Neural progenitor cell (in vitro differentiated cells): ENCODE measurements around the gene PLCZ1. TPM values are rescaled to one million over a fixed set of nuclear protein-coding genes. Genes with fewer than 3 reads are reported as not detected.

Experiments
- DNase-seq: peaks from one replicate; pipeline ENCODE4 v3.0.0-alpha.2; 2016; ENCODE audit warnings: low spot score
- H2AFZ ChIP-seq: fragments of 200-600 bp; sonication (generic); replicated peaks from 2 replicates; pipeline ENCODE4 v1.6.1; 2016; ENCODE audit warnings: antibody characterized with exemption
- H3F3A ChIP-seq: fragments of 200-600 bp; sonication (generic); 2 replicates; pipeline ENCODE4 v1.6.1; 2016; ENCODE audit warnings: antibody characterized with exemption, low read depth
- H3K27ac ChIP-seq: fragments of 200-600 bp; sonication (generic); 2 replicates; pipeline ENCODE4 v1.5.1; 2016; ENCODE audit warnings: mild to moderate bottlenecking
- H3K27me3 ChIP-seq: fragments of 200-600 bp; sonication (generic); 2 replicates; pipeline ENCODE4 v1.6.1; 2016; ENCODE audit warnings: mild to moderate bottlenecking, moderate library complexity
- H3K36me3 ChIP-seq: fragments of 200-600 bp; sonication (generic); 2 replicates; pipeline ENCODE4 v1.5.1; 2016
- H3K4me1 ChIP-seq: fragments of 200-600 bp; sonication (generic); 2 replicates; pipeline ENCODE4 v1.6.1; 2016; ENCODE audit warnings: mixed run types
- H3K4me2 ChIP-seq: fragments of 200-600 bp; sonication (generic); 2 replicates; pipeline ENCODE4 v1.6.1; 2016
- H3K4me3 ChIP-seq: fragments of 200-600 bp; sonication (generic); 2 replicates; pipeline ENCODE4 v1.5.1; 2016
- H3K79me2 ChIP-seq: fragments of 200-600 bp; sonication (generic); 2 replicates; pipeline ENCODE4 v1.6.1; 2016; ENCODE audit warnings: low read depth
- H3K9ac ChIP-seq: fragments of 200-600 bp; sonication (generic); 2 replicates; pipeline ENCODE4 v1.6.1; 2016
- H3K9me3 ChIP-seq: fragments of 200-600 bp; sonication (generic); 2 replicates; pipeline ENCODE4 v1.5.1; 2016; ENCODE audit warnings: low read depth
- H4K20me1 ChIP-seq: fragments of 200-600 bp; sonication (generic); 2 replicates; pipeline ENCODE4 v1.6.1; 2016; ENCODE audit warnings: low read depth
- H3K27ac Mint-ChIP-seq: 3 replicates; pipeline ENCODE4 v1.8.0; 2021; ENCODE audit warnings: mixed read lengths
- H3K27me3 Mint-ChIP-seq: 2 replicates; pipeline ENCODE4 v1.8.0; 2022; ENCODE audit warnings: low read depth, mild to moderate bottlenecking, inconsistent platforms, moderate library complexity, mixed read lengths; ENCODE audit not compliant: insufficient read depth
- H3K36me3 Mint-ChIP-seq: 3 replicates; pipeline ENCODE4 v1.8.0; 2021; ENCODE audit warnings: mixed read lengths
- H3K4me1 Mint-ChIP-seq: 3 replicates; pipeline ENCODE4 v1.8.0; 2021; ENCODE audit warnings: mixed read lengths
- H3K4me3 Mint-ChIP-seq: 3 replicates; pipeline ENCODE4 v1.8.0; 2021; ENCODE audit warnings: mild to moderate bottlenecking, moderate library complexity, mixed read lengths
- H3K9me3 Mint-ChIP-seq: 3 replicates; pipeline ENCODE4 v1.8.0; 2020; ENCODE audit warnings: mixed read lengths
- EZH2 ChIP-seq: fragments of 200-600 bp; sonication (generic); IDR thresholded peaks from 2 replicates; pipeline ENCODE4 v1.6.1; 2017; ENCODE audit warnings: antibody characterized with exemption, mild to moderate bottlenecking, moderate library complexity
- EZH2phosphoT487 ChIP-seq: fragments of 200-600 bp; sonication (generic); IDR thresholded peaks from 2 replicates; pipeline ENCODE4 v1.6.1; 2017; ENCODE audit warnings: antibody characterized with exemption
- total RNA-seq: library from RNA; depleted of rRNA; stranded (reverse); fragments of >200 nt; gene quantifications from 2 replicates; pipeline ENCODE4 v1.2.3, GENCODE V29; 2015; ENCODE audit warnings: low replicate concordance
- TF ChIP-seq, protein P1 (sequence below): fragments of 200-600 bp; sonication (generic); IDR thresholded peaks from 2 replicates; pipeline ENCODE4 v1.5.1; 2017; ENCODE audit warnings: antibody characterized with exemption, mild to moderate bottlenecking

The PLCZ1 gene
- total RNA-seq, 1 donor from 2014 or later: not detected

DNA sequence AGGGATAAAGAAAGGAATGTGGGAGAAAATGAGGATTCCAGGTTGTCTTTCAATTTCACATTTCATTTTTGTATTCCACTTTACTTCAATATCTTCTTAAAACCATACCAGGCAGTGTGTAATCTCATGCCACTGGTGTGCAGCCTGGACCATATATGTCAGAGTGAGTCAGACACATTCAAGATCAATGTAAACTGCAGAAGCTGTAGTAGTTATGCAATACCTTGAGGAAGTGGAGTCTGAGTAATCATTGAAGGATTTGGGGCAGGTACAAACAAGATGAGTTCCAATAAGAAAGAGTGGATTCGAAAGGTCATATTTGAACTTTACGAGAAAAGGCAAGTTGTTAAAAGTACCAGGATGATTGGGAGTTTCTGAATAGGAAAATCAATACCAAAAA, 14.1 kb downstream of the PLCZ1 start:
- Mint-ChIP-seq H3K4me1 (no peaks in the 10 kb centered on the region), H3K9me3 (peaks cover 2% of the 10 kb centered on the region), H3K27ac (no peak overlapping the region), H3K27me3 (peaks cover 2% of the 10 kb centered on the region), H3K4me3 (no peak overlapping the region), H3K36me3 (no peaks in the 10 kb centered on the region)
- H3K27ac ChIP-seq: no peak overlapping the region
- H4K20me1 ChIP-seq: no peaks in the 10 kb centered on the region
- no peak overlapping the region for H3K9ac ChIP-seq
- no peaks in the 10 kb centered on the region for H3F3A ChIP-seq
- no peak overlapping the region for H3K4me2 ChIP-seq
- no peaks in the 10 kb centered on the region for H3K9me3 ChIP-seq
- no peaks in the 10 kb centered on the region for H3K27me3 ChIP-seq
- no peak for DNase-seq
- no peak overlapping the region for H2AFZ ChIP-seq
- H3K36me3 ChIP-seq: no peaks in the 10 kb centered on the region
- H3K79me2 ChIP-seq: no peaks in the 10 kb centered on the region
- TF ChIP-seq EZH2 (no peak), EZH2phosphoT487 (no peak)
- TF ChIP-seq, protein P1, sequence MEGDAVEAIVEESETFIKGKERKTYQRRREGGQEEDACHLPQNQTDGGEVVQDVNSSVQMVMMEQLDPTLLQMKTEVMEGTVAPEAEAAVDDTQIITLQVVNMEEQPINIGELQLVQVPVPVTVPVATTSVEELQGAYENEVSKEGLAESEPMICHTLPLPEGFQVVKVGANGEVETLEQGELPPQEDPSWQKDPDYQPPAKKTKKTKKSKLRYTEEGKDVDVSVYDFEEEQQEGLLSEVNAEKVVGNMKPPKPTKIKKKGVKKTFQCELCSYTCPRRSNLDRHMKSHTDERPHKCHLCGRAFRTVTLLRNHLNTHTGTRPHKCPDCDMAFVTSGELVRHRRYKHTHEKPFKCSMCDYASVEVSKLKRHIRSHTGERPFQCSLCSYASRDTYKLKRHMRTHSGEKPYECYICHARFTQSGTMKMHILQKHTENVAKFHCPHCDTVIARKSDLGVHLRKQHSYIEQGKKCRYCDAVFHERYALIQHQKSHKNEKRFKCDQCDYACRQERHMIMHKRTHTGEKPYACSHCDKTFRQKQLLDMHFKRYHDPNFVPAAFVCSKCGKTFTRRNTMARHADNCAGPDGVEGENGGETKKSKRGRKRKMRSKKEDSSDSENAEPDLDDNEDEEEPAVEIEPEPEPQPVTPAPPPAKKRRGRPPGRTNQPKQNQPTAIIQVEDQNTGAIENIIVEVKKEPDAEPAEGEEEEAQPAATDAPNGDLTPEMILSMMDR: no peak
- H3K4me1 ChIP-seq: no peaks in the 10 kb centered on the region
- no peak overlapping the region for H3K4me3 ChIP-seq

DNA sequence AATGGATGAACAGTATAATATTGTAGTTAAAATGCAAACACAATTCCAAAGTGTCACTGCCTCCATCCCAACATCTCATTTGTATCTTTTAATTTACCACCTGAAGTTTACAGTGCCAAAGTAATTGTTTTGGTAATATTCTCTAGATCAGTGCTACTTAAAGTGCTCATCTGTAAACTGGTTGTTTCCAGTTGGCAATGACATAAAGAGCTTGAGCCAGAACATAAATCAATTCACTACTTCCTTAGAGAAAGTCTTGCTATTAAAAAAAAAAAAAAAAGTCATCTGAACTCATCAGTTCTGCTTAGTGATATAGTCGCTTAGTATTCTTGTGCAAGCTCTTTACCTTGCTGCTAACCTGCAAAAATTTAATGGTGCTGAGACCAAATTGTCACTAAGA, 16.4 kb downstream of the PLCZ1 start:
- Mint-ChIP-seq H3K4me1 (no peaks in the 10 kb centered on the region), H3K36me3 (no peaks in the 10 kb centered on the region)

DNA sequence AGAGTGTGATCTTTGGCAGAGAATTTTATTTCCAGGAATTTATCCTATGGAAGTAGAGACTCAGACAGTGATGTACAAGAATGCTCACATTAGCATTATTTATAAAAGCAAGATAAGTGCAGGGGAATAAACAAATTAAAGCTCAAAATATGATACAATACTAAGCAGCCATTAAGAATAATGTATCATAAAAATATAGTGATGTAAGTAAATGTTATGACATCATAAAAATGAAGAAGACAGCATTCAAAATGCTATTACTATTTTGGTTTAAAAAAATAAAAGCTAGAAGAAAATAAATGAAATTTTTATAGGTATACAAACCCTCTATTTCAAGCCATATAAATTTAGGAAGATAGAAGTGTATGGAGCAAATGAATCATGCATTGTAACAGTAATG, 17.1 kb downstream of the PLCZ1 start:
- no peaks in the 10 kb centered on the region for H3K36me3 ChIP-seq
- H3K27me3 ChIP-seq: no peaks in the 10 kb centered on the region
- no peak overlapping the region for H3K9ac ChIP-seq
- no peak for DNase-seq
- H3K9me3 ChIP-seq: no peaks in the 10 kb centered on the region
- no peaks in the 10 kb centered on the region for H3K4me1 ChIP-seq
- H4K20me1 ChIP-seq: no peaks in the 10 kb centered on the region
- Mint-ChIP-seq H3K27ac (no peak overlapping the region), H3K4me3 (no peak overlapping the region), H3K4me1 (no peaks in the 10 kb centered on the region), H3K36me3 (no peaks in the 10 kb centered on the region), H3K27me3 (no peaks in the 10 kb centered on the region), H3K9me3 (peaks cover 3% of the 10 kb centered on the region)
- no peak overlapping the region for H3K4me3 ChIP-seq
- H2AFZ ChIP-seq: no peak overlapping the region
- no peak overlapping the region for H3K27ac ChIP-seq
- no peaks in the 10 kb centered on the region for H3K79me2 ChIP-seq
- H3F3A ChIP-seq: no peaks in the 10 kb centered on the region
- TF ChIP-seq, protein P1: no peak
- TF ChIP-seq EZH2phosphoT487: no peak
- TF ChIP-seq EZH2: no peak
- no peak overlapping the region for H3K4me2 ChIP-seq

More for the DNA sequence above, 16.4 kb downstream of the PLCZ1 start:
- Histone ChIP-seq H3K27me3 (no peaks in the 10 kb centered on the region), H3K27ac (no peak overlapping the region), H3K4me2 (no peak overlapping the region), H2AFZ (no peak overlapping the region), H3K9me3 (no peaks in the 10 kb centered on the region), H3K9ac (no peak overlapping the region), H3K4me1 (no peaks in the 10 kb centered on the region), H4K20me1 (no peaks in the 10 kb centered on the region), H3K4me3 (no peak overlapping the region), H3K79me2 (no peaks in the 10 kb centered on the region), H3F3A (no peaks in the 10 kb centered on the region), H3K36me3 (no peaks in the 10 kb centered on the region)
- H3K9me3 Mint-ChIP-seq: no peaks in the 10 kb centered on the region
- no peak overlapping the region for H3K4me3 Mint-ChIP-seq
- no peak for DNase-seq
- H3K27me3 Mint-ChIP-seq: no peaks in the 10 kb centered on the region
- TF ChIP-seq EZH2phosphoT487: no peak
- no peak for TF ChIP-seq EZH2
- TF ChIP-seq, protein P1: no peak
- H3K27ac Mint-ChIP-seq: no peak overlapping the region
